ENCODE measurements around the gene LRIG2.

- TF ChIP-seq CTCF (IDR thresholded peaks at IDR 0.05) = no peak
- no peak for TF ChIP-seq POLR2AphosphoS5 (IDR thresholded peaks at IDR 0.05)
- no peak for TF ChIP-seq POLR2A (IDR thresholded peaks at IDR 0.05)
Measured at GRCh38 chr1:113058941-113059706, 13.9 kb upstream of the LRIG2 start.
